ENCODE data around the gene CARD10. TPM values are rescaled to one million over a fixed set of nuclear protein-coding genes. Genes with fewer than 3 reads are reported as not detected.

CARD10 gene
- total and polyA plus RNA-seq, 4 donors: 7.8 to 14.0 (median 8.4) TPM

- H3K36me3 ChIP-seq (ENCODE audit: control insufficient read depth in 4 of 4, insufficient read depth in 3 of 4, low read depth in 1 of 4, low read length in 3 of 4): peaks cover 1 to 15% (median 6%) of the 10 kb centered on the region in 4 donors
- H3K27ac ChIP-seq (ENCODE audit: low read depth in 1 of 2, low read length in 2 of 2): no peak overlapping the region
- no peaks in the 10 kb centered on the region for H3K27me3 ChIP-seq (ENCODE audit: control insufficient read depth in 4 of 4, insufficient read depth in 4 of 4, low read length in 3 of 4)
- no peak for DNase-seq (ENCODE audit: low spot score)
- TF ChIP-seq CTCF (IDR thresholded peaks at IDR 0.05; ENCODE audit: low read depth, low read length, missing input control): peak; percentile 19
- no peak for TF ChIP-seq FOXA1 (IDR thresholded peaks at IDR 0.05)
- no peaks in the 10 kb centered on the region for H3K9me3 ChIP-seq (ENCODE audit: control insufficient read depth in 4 of 4, low read length in 3 of 4)
- 79% methylated on average over 24 of the region's 24 CpGs for WGBS
- H3K4me3 ChIP-seq (ENCODE audit: low read depth in 1 of 3, low read length in 3 of 3): no peak overlapping the region
- H3K9ac ChIP-seq (ENCODE audit: low read depth in 1 of 2, low read length in 2 of 2): no peak overlapping the region
- H3K4me1 ChIP-seq (ENCODE audit: control insufficient read depth in 4 of 4, insufficient read depth in 4 of 4, low read length in 3 of 4): no peaks in the 10 kb centered on the region
These were observed 26.5 kb downstream of the CARD10 start for GRCh38 chr22:37492428-37493344.

- Histone ChIP-seq H3K36me3 (ENCODE audit: control insufficient read depth in 4 of 4, insufficient read depth in 3 of 4, low read depth in 1 of 4, low read length in 3 of 4) (peaks cover 0 to 15% (median 6%) of the 10 kb centered on the region in 4 donors), H3K4me3 (ENCODE audit: low read depth in 1 of 3, low read length in 3 of 3) (no peak overlapping the region), H3K9ac (ENCODE audit: low read depth in 1 of 2, low read length in 2 of 2) (no peak overlapping the region), H3K27me3 (ENCODE audit: control insufficient read depth in 4 of 4, insufficient read depth in 4 of 4, low read length in 3 of 4) (no peaks in the 10 kb centered on the region), H3K9me3 (ENCODE audit: control insufficient read depth in 4 of 4, low read length in 3 of 4) (no peaks in the 10 kb centered on the region), H3K4me1 (ENCODE audit: control insufficient read depth in 4 of 4, insufficient read depth in 4 of 4, low read length in 3 of 4) (no peaks in the 10 kb centered on the region), H3K27ac (ENCODE audit: low read depth in 1 of 2, low read length in 2 of 2) (no peak overlapping the region)
- no peak for TF ChIP-seq HNF4G (IDR thresholded peaks at IDR 0.05)
- no peak for TF ChIP-seq SP1 (IDR thresholded peaks at IDR 0.05)
- no peak for TF ChIP-seq MAX (IDR thresholded peaks at IDR 0.05)
- no peak for TF ChIP-seq FOXA2 (IDR thresholded peaks at IDR 0.05)
- TF ChIP-seq REST (IDR thresholded peaks at IDR 0.05): no peak
- no peak for TF ChIP-seq HNF4A (conservative IDR thresholded peaks at IDR 0.05)
- TF ChIP-seq CTCF (IDR thresholded peaks at IDR 0.05; ENCODE audit: low read depth, low read length, missing input control): no peak
- TF ChIP-seq TAF1 (conservative IDR thresholded peaks at IDR 0.05): no peak
- no peak for TF ChIP-seq GABPA (IDR thresholded peaks at IDR 0.05 in 1 of 2, conservative IDR thresholded peaks at IDR 0.05 in 1 of 2)
- no peak for TF ChIP-seq RXRA (IDR thresholded peaks at IDR 0.05)
- no peak for TF ChIP-seq EGR1 (IDR thresholded peaks at IDR 0.05; ENCODE audit: low read depth in 2 of 2)
- no peak for TF ChIP-seq YY1 (IDR thresholded peaks at IDR 0.05)
- no peak for TF ChIP-seq JUND (IDR thresholded peaks at IDR 0.05)
- TF ChIP-seq ZBTB33 (IDR thresholded peaks at IDR 0.05): no peak
- WGBS: 91% methylated on average over 22 of the region's 22 CpGs
- no peak for DNase-seq (ENCODE audit: low spot score)
These were observed 27.4 kb downstream of the CARD10 start for GRCh38 chr22:37491559-37492427.

Data from liver (tissue), 9 donors.